ENCODE results near the gene MIGA1. TPM values are rescaled to one million over a fixed set of nuclear protein-coding genes. Genes with fewer than 3 reads are reported as not detected.

MIGA1 gene
- total and polyA plus RNA-seq, 9 of the 15 experiments (the other 6 are each of a cell fraction or from before 2014, with no cell fraction given), result 1.6 to 5.1 (median 2.9) TPM

DNA sequence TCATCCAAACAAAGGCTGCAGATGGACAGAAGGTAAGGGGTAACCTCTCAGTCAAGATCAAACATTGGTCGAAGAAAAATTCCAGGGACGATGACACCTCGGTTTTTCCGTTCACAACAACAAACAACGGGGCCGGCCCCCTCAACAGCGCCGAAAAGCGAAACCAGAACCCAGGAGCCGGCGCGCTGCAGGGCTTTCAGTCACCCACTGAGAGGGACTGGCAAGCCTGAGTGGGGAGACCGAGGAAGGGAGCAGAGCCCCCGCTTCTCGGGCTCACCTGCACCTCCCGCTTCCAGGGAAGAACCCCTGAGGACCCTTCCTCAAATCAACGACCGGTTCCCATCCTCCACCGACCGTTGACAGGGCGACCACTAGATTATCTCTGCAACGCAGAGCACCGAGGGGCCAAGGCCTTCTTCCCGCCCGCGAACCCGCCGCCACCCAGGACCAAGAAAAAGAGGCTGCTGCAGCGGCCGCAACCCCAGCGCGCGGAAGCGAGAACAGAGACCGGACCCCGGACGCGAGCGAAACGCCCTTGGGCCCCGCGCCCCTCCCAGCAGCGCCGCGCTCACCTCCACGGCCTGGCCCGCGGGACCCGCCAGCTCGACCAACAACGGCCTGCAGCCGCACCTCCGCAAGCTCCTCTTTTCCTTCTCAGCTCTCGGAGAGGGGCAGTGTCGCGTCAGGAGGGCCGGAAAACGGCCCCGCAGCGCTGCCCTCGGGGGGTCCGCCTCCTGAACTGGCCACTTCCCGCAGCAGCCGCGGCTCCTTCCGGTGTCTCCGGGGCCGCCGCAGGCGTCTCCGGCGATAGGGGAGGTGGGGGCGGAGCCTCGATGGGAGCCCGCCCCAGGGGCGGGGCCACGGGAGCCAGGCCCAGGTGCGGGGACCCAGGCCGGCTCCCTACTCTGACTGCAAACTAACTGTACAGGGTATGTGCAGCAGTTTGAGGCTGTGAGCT lies 20.1 kb upstream of the MIGA1 start, which contains the start of gene USP33 (continued):
- TF ChIP-seq ZNF311 (CRISPR knock-in tag; IDR thresholded peaks at IDR 0.05), result no peak
- 0 out of 2 replicates have a peak, but pooled peaks have one; percentile 18 for TF ChIP-seq SPI1 (IDR thresholded peaks at IDR 0.05; ENCODE audit: borderline replicate concordance, low read depth, low read length)
- no peak for TF ChIP-seq ZKSCAN3 (CRISPR knock-in tag; IDR thresholded peaks at IDR 0.05)
- peak; percentile 64 for TF ChIP-seq SP1 (CRISPR knock-in tag; IDR thresholded peaks at IDR 0.05)
- TF ChIP-seq SMARCC2 (IDR thresholded peaks at IDR 0.05; ENCODE audit: low read depth), result no peak
- TF ChIP-seq, protein P1, sequence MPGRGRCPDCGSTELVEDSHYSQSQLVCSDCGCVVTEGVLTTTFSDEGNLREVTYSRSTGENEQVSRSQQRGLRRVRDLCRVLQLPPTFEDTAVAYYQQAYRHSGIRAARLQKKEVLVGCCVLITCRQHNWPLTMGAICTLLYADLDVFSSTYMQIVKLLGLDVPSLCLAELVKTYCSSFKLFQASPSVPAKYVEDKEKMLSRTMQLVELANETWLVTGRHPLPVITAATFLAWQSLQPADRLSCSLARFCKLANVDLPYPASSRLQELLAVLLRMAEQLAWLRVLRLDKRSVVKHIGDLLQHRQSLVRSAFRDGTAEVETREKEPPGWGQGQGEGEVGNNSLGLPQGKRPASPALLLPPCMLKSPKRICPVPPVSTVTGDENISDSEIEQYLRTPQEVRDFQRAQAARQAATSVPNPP (IDR thresholded peaks at IDR 0.05; ENCODE audit: borderline replicate concordance, insufficient read depth, insufficient read length), result no peak
- TF ChIP-seq, protein P2, sequence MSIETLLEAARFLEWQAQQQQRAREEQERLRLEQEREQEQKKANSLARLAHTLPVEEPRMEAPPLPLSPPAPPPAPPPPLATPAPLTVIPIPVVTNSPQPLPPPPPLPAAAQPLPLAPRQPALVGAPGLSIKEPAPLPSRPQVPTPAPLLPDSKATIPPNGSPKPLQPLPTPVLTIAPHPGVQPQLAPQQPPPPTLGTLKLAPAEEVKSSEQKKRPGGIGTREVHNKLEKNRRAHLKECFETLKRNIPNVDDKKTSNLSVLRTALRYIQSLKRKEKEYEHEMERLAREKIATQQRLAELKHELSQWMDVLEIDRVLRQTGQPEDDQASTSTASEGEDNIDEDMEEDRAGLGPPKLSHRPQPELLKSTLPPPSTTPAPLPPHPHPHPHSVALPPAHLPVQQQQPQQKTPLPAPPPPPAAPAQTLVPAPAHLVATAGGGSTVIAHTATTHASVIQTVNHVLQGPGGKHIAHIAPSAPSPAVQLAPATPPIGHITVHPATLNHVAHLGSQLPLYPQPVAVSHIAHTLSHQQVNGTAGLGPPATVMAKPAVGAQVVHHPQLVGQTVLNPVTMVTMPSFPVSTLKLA (conservative IDR thresholded peaks at IDR 0.05), result peak; percentile 40 to 72; a peak in 2 of 4 replicates
- peak; percentile 79 for TF ChIP-seq SUPT5H (IDR thresholded peaks at IDR 0.05)
- peak in 1 of 2 experiments; percentile 75; a peak in 2 of 4 replicates for TF ChIP-seq HDAC1 (IDR thresholded peaks at IDR 0.05)
- TF ChIP-seq, protein P3, sequence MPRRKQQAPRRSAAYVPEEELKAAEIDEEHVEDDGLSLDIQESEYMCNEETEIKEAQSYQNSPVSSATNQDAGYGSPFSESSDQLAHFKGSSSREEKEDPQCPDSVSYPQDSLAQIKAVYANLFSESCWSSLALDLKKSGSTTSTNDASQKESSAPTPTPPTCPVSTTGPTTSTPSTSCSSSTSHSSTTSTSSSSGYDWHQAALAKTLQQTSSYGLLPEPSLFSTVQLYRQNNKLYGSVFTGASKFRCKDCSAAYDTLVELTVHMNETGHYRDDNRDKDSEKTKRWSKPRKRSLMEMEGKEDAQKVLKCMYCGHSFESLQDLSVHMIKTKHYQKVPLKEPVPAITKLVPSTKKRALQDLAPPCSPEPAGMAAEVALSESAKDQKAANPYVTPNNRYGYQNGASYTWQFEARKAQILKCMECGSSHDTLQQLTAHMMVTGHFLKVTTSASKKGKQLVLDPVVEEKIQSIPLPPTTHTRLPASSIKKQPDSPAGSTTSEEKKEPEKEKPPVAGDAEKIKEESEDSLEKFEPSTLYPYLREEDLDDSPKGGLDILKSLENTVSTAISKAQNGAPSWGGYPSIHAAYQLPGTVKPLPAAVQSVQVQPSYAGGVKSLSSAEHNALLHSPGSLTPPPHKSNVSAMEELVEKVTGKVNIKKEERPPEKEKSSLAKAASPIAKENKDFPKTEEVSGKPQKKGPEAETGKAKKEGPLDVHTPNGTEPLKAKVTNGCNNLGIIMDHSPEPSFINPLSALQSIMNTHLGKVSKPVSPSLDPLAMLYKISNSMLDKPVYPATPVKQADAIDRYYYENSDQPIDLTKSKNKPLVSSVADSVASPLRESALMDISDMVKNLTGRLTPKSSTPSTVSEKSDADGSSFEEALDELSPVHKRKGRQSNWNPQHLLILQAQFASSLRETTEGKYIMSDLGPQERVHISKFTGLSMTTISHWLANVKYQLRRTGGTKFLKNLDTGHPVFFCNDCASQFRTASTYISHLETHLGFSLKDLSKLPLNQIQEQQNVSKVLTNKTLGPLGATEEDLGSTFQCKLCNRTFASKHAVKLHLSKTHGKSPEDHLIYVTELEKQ (CRISPR knock-in tag; IDR thresholded peaks at IDR 0.05), result no peak
- TF ChIP-seq, protein P4, sequence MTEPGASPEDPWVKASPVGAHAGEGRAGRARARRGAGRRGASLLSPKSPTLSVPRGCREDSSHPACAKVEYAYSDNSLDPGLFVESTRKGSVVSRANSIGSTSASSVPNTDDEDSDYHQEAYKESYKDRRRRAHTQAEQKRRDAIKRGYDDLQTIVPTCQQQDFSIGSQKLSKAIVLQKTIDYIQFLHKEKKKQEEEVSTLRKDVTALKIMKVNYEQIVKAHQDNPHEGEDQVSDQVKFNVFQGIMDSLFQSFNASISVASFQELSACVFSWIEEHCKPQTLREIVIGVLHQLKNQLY (CRISPR knock-in tag; conservative IDR thresholded peaks at IDR 0.05), result no peak
- no peak for TF ChIP-seq NCOA4 (IDR thresholded peaks at IDR 0.05; ENCODE audit: partially characterized antibody)
- TF ChIP-seq, protein P5, sequence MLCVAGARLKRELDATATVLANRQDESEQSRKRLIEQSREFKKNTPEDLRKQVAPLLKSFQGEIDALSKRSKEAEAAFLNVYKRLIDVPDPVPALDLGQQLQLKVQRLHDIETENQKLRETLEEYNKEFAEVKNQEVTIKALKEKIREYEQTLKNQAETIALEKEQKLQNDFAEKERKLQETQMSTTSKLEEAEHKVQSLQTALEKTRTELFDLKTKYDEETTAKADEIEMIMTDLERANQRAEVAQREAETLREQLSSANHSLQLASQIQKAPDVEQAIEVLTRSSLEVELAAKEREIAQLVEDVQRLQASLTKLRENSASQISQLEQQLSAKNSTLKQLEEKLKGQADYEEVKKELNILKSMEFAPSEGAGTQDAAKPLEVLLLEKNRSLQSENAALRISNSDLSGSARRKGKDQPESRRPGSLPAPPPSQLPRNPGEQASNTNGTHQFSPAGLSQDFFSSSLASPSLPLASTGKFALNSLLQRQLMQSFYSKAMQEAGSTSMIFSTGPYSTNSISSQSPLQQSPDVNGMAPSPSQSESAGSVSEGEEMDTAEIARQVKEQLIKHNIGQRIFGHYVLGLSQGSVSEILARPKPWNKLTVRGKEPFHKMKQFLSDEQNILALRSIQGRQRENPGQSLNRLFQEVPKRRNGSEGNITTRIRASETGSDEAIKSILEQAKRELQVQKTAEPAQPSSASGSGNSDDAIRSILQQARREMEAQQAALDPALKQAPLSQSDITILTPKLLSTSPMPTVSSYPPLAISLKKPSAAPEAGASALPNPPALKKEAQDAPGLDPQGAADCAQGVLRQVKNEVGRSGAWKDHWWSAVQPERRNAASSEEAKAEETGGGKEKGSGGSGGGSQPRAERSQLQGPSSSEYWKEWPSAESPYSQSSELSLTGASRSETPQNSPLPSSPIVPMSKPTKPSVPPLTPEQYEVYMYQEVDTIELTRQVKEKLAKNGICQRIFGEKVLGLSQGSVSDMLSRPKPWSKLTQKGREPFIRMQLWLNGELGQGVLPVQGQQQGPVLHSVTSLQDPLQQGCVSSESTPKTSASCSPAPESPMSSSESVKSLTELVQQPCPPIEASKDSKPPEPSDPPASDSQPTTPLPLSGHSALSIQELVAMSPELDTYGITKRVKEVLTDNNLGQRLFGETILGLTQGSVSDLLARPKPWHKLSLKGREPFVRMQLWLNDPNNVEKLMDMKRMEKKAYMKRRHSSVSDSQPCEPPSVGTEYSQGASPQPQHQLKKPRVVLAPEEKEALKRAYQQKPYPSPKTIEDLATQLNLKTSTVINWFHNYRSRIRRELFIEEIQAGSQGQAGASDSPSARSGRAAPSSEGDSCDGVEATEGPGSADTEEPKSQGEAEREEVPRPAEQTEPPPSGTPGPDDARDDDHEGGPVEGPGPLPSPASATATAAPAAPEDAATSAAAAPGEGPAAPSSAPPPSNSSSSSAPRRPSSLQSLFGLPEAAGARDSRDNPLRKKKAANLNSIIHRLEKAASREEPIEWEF (CRISPR knock-in tag; IDR thresholded peaks at IDR 0.05), result no peak
- TF ChIP-seq CTBP1 (IDR thresholded peaks at IDR 0.05; ENCODE audit: borderline replicate concordance), result no peak

Measured in K562 (cell line).